HEK293 (cell line): ENCODE results near the gene S100P.

Experiments
- CTCF ChIA-PET: fragments of 350-600 bp; formaldehyde crosslinking; extraction: SDS; loops from one replicate; lab custom pipeline; 2021; ENCODE audit warnings: antibody characterized with exemption; lab: Yijun Ruan, JAX
- POLR2A ChIA-PET: fragments of 300-600 bp; formaldehyde crosslinking; extraction: SDS; loops from one replicate; lab custom pipeline; 2020; ENCODE audit warnings: antibody characterized with exemption, inconsistent platforms; lab: Yijun Ruan, JAX
- H3K27ac ChIP-seq: fragments of 200-500 bp; sonication (Bioruptor generic); 2 replicates; pipeline ENCODE4 v1.5.1; 2014; ENCODE audit warnings: low read depth, low read length, control low read depth, inconsistent platforms; ENCODE audit errors: extremely low read depth
- H3K36me3 ChIP-seq, 2 experiments: fragments of 200-500 bp in 1 of 2; sonication (Bioruptor generic) in 1 of 2; 1 replicate in 1 of 2; 2 replicates in 1 of 2; pipeline ENCODE4 v1.5.1; 2014 to 2017; ENCODE audit warnings: inconsistent platforms in 2 of 2, low read length in 2 of 2; ENCODE audit not compliant: control insufficient read depth in 2 of 2, insufficient read depth in 1 of 2
- H3K4me1 ChIP-seq: fragments of 200-500 bp; sonication (Bioruptor generic); 2 replicates; pipeline ENCODE4 v1.5.1; 2014; ENCODE audit warnings: mild to moderate bottlenecking, low read length, inconsistent platforms; ENCODE audit not compliant: control insufficient read depth, insufficient read depth
- H3K4me3 ChIP-seq: 2 replicates; pipeline ENCODE4 v1.5.1; 2011; ENCODE audit warnings: low read depth, mild to moderate bottlenecking, control low read depth, low read length, moderate library complexity
- H3K9me3 ChIP-seq: fragments of 200-500 bp; sonication (Bioruptor generic); 2 replicates; pipeline ENCODE4 v1.5.1; 2014; ENCODE audit warnings: low read depth, low read length, inconsistent platforms; ENCODE audit not compliant: control insufficient read depth, insufficient read depth
- EGR2 ChIP-seq: fragments of 450-650 bp; formaldehyde crosslinking; IDR thresholded peaks from 2 replicates; pipeline ENCODE4 v1.5.1; 2016; ENCODE audit warnings: low read depth, missing biosample characterization, missing genetic modification characterization
- GLIS2 ChIP-seq: fragments of 450-650 bp; formaldehyde crosslinking; IDR thresholded peaks from 2 replicates; pipeline ENCODE4 v1.5.1; 2016; ENCODE audit warnings: missing biosample characterization, missing genetic modification characterization
- KLF9 ChIP-seq: fragments of 450-650 bp; formaldehyde crosslinking; IDR thresholded peaks from 2 replicates; pipeline ENCODE4 v1.5.1; 2016; ENCODE audit warnings: missing biosample characterization, missing genetic modification characterization, low read depth
- OVOL3 ChIP-seq: fragments of 450-650 bp; formaldehyde crosslinking; IDR thresholded peaks from 2 replicates; pipeline ENCODE4 v1.5.1; 2016; ENCODE audit warnings: missing biosample characterization, missing genetic modification characterization
- PRDM1 ChIP-seq: fragments of 450-650 bp; formaldehyde crosslinking; IDR thresholded peaks from 2 replicates; pipeline ENCODE4; 2016; ENCODE audit warnings: missing biosample characterization, missing genetic modification characterization
- TRIM28 ChIP-seq: IDR thresholded peaks from 2 replicates; pipeline ENCODE4 v1.6.1; 2011; ENCODE audit warnings: low read length, control low read depth, borderline replicate concordance
- ZEB2 ChIP-seq: fragments of 450-650 bp; formaldehyde crosslinking; IDR thresholded peaks from 2 replicates; pipeline ENCODE4 v1.5.1; 2016; ENCODE audit warnings: missing biosample characterization, missing genetic modification characterization
- ZFHX2 ChIP-seq: fragments of 450-650 bp; formaldehyde crosslinking; conservative IDR thresholded peaks from 2 replicates; pipeline ENCODE4 v1.5.1; 2016; ENCODE audit warnings: missing biosample characterization, missing genetic modification characterization
- ZNF24 ChIP-seq: fragments of 450-650 bp; formaldehyde crosslinking; IDR thresholded peaks from 2 replicates; pipeline ENCODE4 v1.5.1; 2016; ENCODE audit warnings: missing biosample characterization, missing genetic modification characterization
- ZNF473 ChIP-seq: fragments of 450-650 bp; formaldehyde crosslinking; IDR thresholded peaks from 2 replicates; pipeline ENCODE4 v1.5.1; 2017; ENCODE audit warnings: missing biosample characterization, missing genetic modification characterization
- ZNF664 ChIP-seq: fragments of 450-650 bp; formaldehyde crosslinking; IDR thresholded peaks from 2 replicates; pipeline ENCODE4 v1.5.1; 2016; ENCODE audit warnings: missing biosample characterization, missing genetic modification characterization
- ZNF701 ChIP-seq: fragments of 450-650 bp; formaldehyde crosslinking; IDR thresholded peaks from 2 replicates; pipeline ENCODE4 v1.5.1; 2016; ENCODE audit warnings: missing biosample characterization, missing genetic modification characterization
- ZXDB ChIP-seq: fragments of 450-650 bp; formaldehyde crosslinking; IDR thresholded peaks from 2 replicates; pipeline ENCODE4 v1.5.1; 2016; ENCODE audit warnings: missing biosample characterization, missing genetic modification characterization
- TF ChIP-seq, protein P1 (sequence below): fragments of 450-650 bp; formaldehyde crosslinking; IDR thresholded peaks from 2 replicates; pipeline ENCODE4 v1.5.1; 2016; ENCODE audit warnings: missing biosample characterization, missing genetic modification characterization
- TF ChIP-seq, protein P2 (sequence below): fragments of 450-650 bp; formaldehyde crosslinking; conservative IDR thresholded peaks from 2 replicates; pipeline ENCODE4 v1.5.1; 2016; ENCODE audit warnings: low read depth, missing biosample characterization, missing genetic modification characterization
- TF ChIP-seq, protein P3 (sequence below): fragments of 450-650 bp; formaldehyde crosslinking; optimal IDR thresholded peaks from 2 replicates; pipeline ENCODE3; 2016; ENCODE audit warnings: missing biosample characterization, mild to moderate bottlenecking, missing genetic modification characterization

S100P gene

DNA sequence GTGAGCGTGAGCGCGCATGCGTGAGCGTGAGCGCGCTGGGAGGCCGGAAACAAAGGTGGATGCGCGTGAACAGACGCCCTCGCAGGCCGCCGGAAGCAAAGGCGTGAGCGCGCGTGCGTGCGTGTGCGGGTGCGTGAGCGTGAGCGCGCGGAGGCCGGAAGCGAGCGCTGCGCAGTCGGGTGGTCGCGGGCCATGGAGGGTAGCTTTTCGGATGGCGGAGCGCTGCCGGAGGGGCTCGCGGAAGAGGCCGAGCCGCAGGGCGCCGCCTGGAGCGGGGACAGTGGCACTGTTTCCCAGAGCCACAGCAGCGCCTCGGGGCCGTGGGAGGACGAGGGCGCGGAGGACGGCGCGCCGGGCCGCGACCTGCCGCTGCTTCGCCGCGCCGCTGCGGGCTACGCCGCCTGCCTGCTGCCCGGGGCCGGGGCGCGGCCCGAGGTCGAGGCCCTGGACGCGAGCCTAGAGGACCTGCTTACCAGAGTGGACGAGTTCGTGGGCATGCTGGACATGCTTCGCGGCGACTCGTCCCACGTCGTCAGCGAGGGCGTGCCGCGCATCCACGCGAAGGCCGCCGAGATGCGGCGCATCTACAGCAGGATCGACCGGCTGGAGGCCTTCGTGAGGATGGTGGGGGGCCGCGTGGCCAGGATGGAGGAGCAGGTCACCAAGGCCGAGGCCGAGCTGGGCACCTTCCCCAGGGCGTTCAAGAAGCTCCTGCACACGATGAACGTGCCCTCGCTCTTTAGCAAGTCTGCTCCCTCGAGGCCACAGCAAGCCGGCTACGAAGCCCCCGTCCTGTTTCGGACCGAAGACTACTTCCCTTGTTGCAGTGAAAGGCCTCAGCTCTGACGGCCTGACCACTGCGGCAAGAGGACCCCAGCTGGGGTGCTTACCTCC is 22.6 kb downstream of the S100P start, which contains the start of gene BLOC1S4 (continued):
- peak; percentile 80 for TF ChIP-seq GLIS2 (tag by site-specific recombination)
- TF ChIP-seq ZEB2, result no peak
- TF ChIP-seq, protein P1, sequence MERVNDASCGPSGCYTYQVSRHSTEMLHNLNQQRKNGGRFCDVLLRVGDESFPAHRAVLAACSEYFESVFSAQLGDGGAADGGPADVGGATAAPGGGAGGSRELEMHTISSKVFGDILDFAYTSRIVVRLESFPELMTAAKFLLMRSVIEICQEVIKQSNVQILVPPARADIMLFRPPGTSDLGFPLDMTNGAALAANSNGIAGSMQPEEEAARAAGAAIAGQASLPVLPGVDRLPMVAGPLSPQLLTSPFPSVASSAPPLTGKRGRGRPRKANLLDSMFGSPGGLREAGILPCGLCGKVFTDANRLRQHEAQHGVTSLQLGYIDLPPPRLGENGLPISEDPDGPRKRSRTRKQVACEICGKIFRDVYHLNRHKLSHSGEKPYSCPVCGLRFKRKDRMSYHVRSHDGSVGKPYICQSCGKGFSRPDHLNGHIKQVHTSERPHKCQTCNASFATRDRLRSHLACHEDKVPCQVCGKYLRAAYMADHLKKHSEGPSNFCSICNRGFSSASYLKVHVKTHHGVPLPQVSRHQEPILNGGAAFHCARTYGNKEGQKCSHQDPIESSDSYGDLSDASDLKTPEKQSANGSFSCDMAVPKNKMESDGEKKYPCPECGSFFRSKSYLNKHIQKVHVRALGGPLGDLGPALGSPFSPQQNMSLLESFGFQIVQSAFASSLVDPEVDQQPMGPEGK (tag by site-specific recombination), result 0 out of 2 replicates have a peak, but pooled peaks have one; percentile 9
- TF ChIP-seq KLF9 (tag by site-specific recombination), result peak; percentile 29; the same call in 1 of the 2 replicates
- TF ChIP-seq OVOL3 (tag by site-specific recombination), result no peak
- TF ChIP-seq TRIM28, result peak; percentile 66; the same call in 1 of the 2 replicates
- TF ChIP-seq, protein P2, sequence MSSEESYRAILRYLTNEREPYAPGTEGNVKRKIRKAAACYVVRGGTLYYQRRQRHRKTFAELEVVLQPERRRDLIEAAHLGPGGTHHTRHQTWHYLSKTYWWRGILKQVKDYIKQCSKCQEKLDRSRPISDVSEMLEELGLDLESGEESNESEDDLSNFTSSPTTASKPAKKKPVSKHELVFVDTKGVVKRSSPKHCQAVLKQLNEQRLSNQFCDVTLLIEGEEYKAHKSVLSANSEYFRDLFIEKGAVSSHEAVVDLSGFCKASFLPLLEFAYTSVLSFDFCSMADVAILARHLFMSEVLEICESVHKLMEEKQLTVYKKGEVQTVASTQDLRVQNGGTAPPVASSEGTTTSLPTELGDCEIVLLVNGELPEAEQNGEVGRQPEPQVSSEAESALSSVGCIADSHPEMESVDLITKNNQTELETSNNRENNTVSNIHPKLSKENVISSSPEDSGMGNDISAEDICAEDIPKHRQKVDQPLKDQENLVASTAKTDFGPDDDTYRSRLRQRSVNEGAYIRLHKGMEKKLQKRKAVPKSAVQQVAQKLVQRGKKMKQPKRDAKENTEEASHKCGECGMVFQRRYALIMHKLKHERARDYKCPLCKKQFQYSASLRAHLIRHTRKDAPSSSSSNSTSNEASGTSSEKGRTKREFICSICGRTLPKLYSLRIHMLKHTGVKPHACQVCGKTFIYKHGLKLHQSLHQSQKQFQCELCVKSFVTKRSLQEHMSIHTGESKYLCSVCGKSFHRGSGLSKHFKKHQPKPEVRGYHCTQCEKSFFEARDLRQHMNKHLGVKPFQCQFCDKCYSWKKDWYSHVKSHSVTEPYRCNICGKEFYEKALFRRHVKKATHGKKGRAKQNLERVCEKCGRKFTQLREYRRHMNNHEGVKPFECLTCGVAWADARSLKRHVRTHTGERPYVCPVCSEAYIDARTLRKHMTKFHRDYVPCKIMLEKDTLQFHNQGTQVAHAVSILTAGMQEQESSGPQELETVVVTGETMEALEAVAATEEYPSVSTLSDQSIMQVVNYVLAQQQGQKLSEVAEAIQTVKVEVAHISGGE (tag by site-specific recombination), result peak; percentile 59
- TF ChIP-seq ZFHX2 (tag by site-specific recombination), result peak; percentile 86
- TF ChIP-seq EGR2 (tag by site-specific recombination), result peak; percentile 70
- TF ChIP-seq, protein P3, sequence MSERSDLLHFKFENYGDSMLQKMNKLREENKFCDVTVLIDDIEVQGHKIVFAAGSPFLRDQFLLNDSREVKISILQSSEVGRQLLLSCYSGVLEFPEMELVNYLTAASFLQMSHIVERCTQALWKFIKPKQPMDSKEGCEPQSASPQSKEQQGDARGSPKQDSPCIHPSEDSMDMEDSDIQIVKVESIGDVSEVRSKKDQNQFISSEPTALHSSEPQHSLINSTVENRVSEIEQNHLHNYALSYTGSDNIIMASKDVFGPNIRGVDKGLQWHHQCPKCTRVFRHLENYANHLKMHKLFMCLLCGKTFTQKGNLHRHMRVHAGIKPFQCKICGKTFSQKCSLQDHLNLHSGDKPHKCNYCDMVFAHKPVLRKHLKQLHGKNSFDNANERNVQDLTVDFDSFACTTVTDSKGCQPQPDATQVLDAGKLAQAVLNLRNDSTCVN (tag by site-specific recombination), result peak; percentile 100

DNA sequence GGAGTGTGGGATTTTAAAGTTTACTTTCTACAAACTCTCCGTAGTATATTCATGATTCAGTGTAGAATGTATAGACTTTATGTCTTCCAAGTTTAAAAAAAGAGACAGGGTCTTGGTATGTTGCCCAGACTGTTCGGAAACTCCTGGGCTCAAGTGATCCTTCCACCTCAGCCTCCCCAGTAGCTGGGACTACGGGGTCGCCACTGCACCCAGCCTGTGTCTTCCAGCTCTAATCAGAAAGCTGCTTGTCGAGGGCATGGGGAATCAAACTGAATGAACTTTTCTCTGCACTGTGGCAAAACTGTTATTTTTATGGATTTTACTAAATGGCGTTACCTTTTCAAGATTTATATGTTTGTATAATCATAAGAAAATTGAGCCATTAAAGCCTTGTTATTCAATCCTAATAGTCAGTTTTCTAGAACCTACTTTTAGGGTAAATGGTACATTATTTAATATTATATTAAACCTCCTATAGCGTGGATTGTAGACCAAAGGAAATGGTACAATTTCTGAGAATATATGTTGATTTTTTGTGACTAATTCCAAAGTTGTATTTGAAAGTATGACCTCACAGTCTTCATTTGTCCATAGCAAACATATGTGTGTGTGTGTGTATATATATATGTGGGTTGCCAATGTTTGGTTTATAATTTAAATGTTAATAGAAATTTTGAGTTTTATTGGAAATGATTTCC is 23.4 kb downstream of the S100P start:
- H3K27ac ChIP-seq, result peak overlapping the region; percentile 83; the same call in 1 of the 2 replicates
- CTCF ChIA-PET, result interaction anchor here (0.5 to 8.5 kb wide), 12 partner anchors 157 to 1016 kb away, joined by 3 to 111 read pairs (median 4); a partner anchor contains a TSS
- no peak for TF ChIP-seq GLIS2 (tag by site-specific recombination)
- TF ChIP-seq ZNF664 (tag by site-specific recombination), result no peak
- TF ChIP-seq ZNF473 (tag by site-specific recombination), result no peak
- no peak for TF ChIP-seq ZNF24 (tag by site-specific recombination)
- TF ChIP-seq PRDM1 (tag by site-specific recombination), result no peak
- TF ChIP-seq ZXDB (tag by site-specific recombination), result peak; percentile 51
- TF ChIP-seq ZNF701 (tag by site-specific recombination), result no peak
- H3K4me3 ChIP-seq, result peak overlapping the region; percentile 70
- POLR2A ChIA-PET, result interaction anchor here (0.7 to 1.2 kb wide), 4 partner anchors 43 to 351 kb away, joined by 3 to 6 read pairs (median 4); partner anchors contain the start of gene GRPEL1
- H3K9me3 ChIP-seq, result no peaks in the 10 kb centered on the region
- H3K4me1 ChIP-seq, result no peaks in the 10 kb centered on the region
- H3K36me3 ChIP-seq, result no peaks in the 10 kb centered on the region; a peak in 1 of 3 replicates
